Activated B cell treated with CpG ODN at 0.5 μM for 24 hours (primary cell): ENCODE data around the gene SMIM44. TPM values are rescaled to one million over a fixed set of nuclear protein-coding genes. Genes with fewer than 3 reads are reported as not detected.
"Not testable (repeated sequence)": the region's sequence is repeated elsewhere in the genome, so short reads cannot be mapped to it uniquely, and the experiment has no call there.

Experiments
- ATAC-seq: fragments of 200-7000 bp; cut with Tn5 transposase; one replicate; pipeline ENCODE4 v1.10.0; 2021; ENCODE audit warnings: low read depth, mild to moderate bottlenecking, moderate library complexity
- CTCF ChIA-PET: fragments of 350-600 bp; sonication (Branson Sonifier 250); formaldehyde crosslinking; loops from one replicate; lab custom pipeline; 2021; ENCODE audit warnings: antibody characterized with exemption; lab: Charles Lee
- POLR2A ChIA-PET: fragments of 350-600 bp; sonication (Branson Sonifier 250); formaldehyde crosslinking; loops from one replicate; lab custom pipeline; 2021; ENCODE audit warnings: antibody characterized with exemption; lab: Charles Lee
- DNase-seq: peaks from one replicate; pipeline ENCODE4 v3.0.0; 2022
- H3K27ac Mint-ChIP-seq: one replicate; pipeline ENCODE4 v1.8.0; 2020; ENCODE audit warnings: mixed read lengths
- H3K27me3 Mint-ChIP-seq: one replicate; pipeline ENCODE4 v1.8.0; 2021; ENCODE audit warnings: mixed read lengths
- H3K36me3 Mint-ChIP-seq: one replicate; pipeline ENCODE4 v1.8.0; 2021; ENCODE audit warnings: low read depth, mixed read lengths
- H3K4me1 Mint-ChIP-seq: one replicate; pipeline ENCODE4 v1.8.0; 2021; ENCODE audit warnings: mixed read lengths
- H3K4me3 Mint-ChIP-seq: one replicate; pipeline ENCODE4 v1.8.0; 2020; ENCODE audit warnings: mild to moderate bottlenecking, mixed read lengths
- H3K9me3 Mint-ChIP-seq: one replicate; pipeline ENCODE4 v1.8.0; 2020; ENCODE audit warnings: mixed read lengths
- CTCF ChIP-seq: fragments of 200-600 bp; IDR thresholded peaks from one replicate; pipeline ENCODE4 v1.8.0; 2022; ENCODE audit warnings: antibody characterized with exemption, mild to moderate bottlenecking
- intact Hi-C: fragments of 100-400 bp; cut with micrococcal nuclease; formaldehyde crosslinking; loops from one replicate; pipeline ENCODE4 v1.15.1; 2024
- total RNA-seq: library from RNA; stranded (reverse); gene quantifications from 2 replicates; pipeline ENCODE4 v1.2.3, GENCODE V29; 2022

Gene SMIM44
- total RNA-seq, 1 donor from 2014 or later: not detected

- CTCF ChIA-PET: no interaction called here
- peaks cover 32% of the 10 kb centered on the region for H3K36me3 Mint-ChIP-seq
- no peak for ATAC-seq
Measured at GRCh38 chr19:3452171-3452941, 30.9 kb downstream of the SMIM44 start.

GRCh38 chr19:3451451-3451866, 31.8 kb downstream of the SMIM44 start:
- no peaks in the 10 kb centered on the region for H3K9me3 Mint-ChIP-seq
- H3K27ac Mint-ChIP-seq: no peak overlapping the region
- intact Hi-C loops: no loop called here
- H3K4me3 Mint-ChIP-seq: no peak overlapping the region
- TF ChIP-seq CTCF: no peak
- ChIA-PET CTCF (no interaction called here), POLR2A (interaction anchor here (0.7 kb wide), 2 partner anchors 39 to 90 kb away, joined by 4 to 6 read pairs; no protein-coding TSS in a partner anchor)
- ATAC-seq (no peak), DNase-seq (no peak)
- peaks cover 32% of the 10 kb centered on the region for H3K36me3 Mint-ChIP-seq
- peaks cover 2% of the 10 kb centered on the region for H3K4me1 Mint-ChIP-seq
- H3K27me3 Mint-ChIP-seq: no peaks in the 10 kb centered on the region

More at GRCh38 chr19:3452171-3452941, 30.9 kb downstream of the SMIM44 start:
- intact Hi-C loops: no loop called here
- POLR2A ChIA-PET: interaction anchor here (0.7 kb wide), 1 partner anchor 91 kb away, joined by 6 read pairs; no protein-coding TSS in a partner anchor
- Mint-ChIP-seq H3K9me3 (no peaks in the 10 kb centered on the region), H3K4me3 (no peak overlapping the region), H3K27ac (no peak overlapping the region), H3K27me3 (no peaks in the 10 kb centered on the region), H3K4me1 (peaks cover 6% of the 10 kb centered on the region)
- TF ChIP-seq CTCF: no peak
- DNase-seq: no peak

GRCh38 chr19:3450796-3451411, 32.3 kb downstream of the SMIM44 start:
- peaks cover 32% of the 10 kb centered on the region for H3K36me3 Mint-ChIP-seq
- POLR2A ChIA-PET: interaction anchor here (0.7 kb wide), 1 partner anchor 40 kb away, joined by 4 read pairs; no protein-coding TSS in a partner anchor
- no peak overlapping the region for H3K27ac Mint-ChIP-seq
- no peak overlapping the region for H3K4me3 Mint-ChIP-seq
- H3K9me3 Mint-ChIP-seq: no peaks in the 10 kb centered on the region
- peaks cover 2% of the 10 kb centered on the region for H3K4me1 Mint-ChIP-seq
- intact Hi-C loops: no loop called here
- no peak for TF ChIP-seq CTCF
- no peaks in the 10 kb centered on the region for H3K27me3 Mint-ChIP-seq
- no peak for ATAC-seq
- CTCF ChIA-PET: no interaction called here
- DNase-seq: no peak

- no peak overlapping the region for H3K4me3 Mint-ChIP-seq
- no peaks in the 10 kb centered on the region for H3K9me3 Mint-ChIP-seq
- no peak for ATAC-seq
- DNase-seq: no peak
- no peak overlapping the region for H3K27ac Mint-ChIP-seq
- TF ChIP-seq CTCF: no peak
- H3K27me3 Mint-ChIP-seq: no peaks in the 10 kb centered on the region
- POLR2A ChIA-PET: no interaction called here
- peaks cover 30% of the 10 kb centered on the region for H3K36me3 Mint-ChIP-seq
- H3K4me1 Mint-ChIP-seq: peaks cover 7% of the 10 kb centered on the region
- CTCF ChIA-PET: no interaction called here
- intact Hi-C loops: no loop called here
Measured at GRCh38 chr19:3448616-3449334, 34.5 kb downstream of the SMIM44 start.

- intact Hi-C loops, DNase-seq: not testable (repeated sequence)
Measured at GRCh38 chr19:3446657-3447056, 36.6 kb downstream of the SMIM44 start.

More at GRCh38 chr19:3446657-3447056, 36.6 kb downstream of the SMIM44 start:
- peaks cover 18% of the 10 kb centered on the region for H3K36me3 Mint-ChIP-seq
- H3K27me3 Mint-ChIP-seq, H3K4me1 Mint-ChIP-seq, CTCF ChIA-PET, ATAC-seq, POLR2A ChIA-PET, H3K9me3 Mint-ChIP-seq, H3K4me3 Mint-ChIP-seq, H3K27ac Mint-ChIP-seq: not testable (repeated sequence)
